OCI-LY1 (cell line): ENCODE data around the gene C1orf87.

Source experiments
- H2AFZ ChIP-seq: fragments of 200-600 bp; sonication (generic), shearing (Covaris generic); 2 replicates; pipeline ENCODE4 v1.6.0; 2014; ENCODE audit warnings: antibody characterized with exemption, mild to moderate bottlenecking, low read length
- H3F3A ChIP-seq: fragments of 200-600 bp; sonication (generic), shearing (Covaris generic); 2 replicates; pipeline ENCODE4 v1.6.0; 2014; ENCODE audit warnings: mild to moderate bottlenecking, antibody characterized with exemption, low read length, moderate library complexity; ENCODE audit not compliant: insufficient read depth
- H3K27ac ChIP-seq: fragments of 200-600 bp; sonication (generic); 2 replicates; pipeline ENCODE4 v1.5.1; 2014; ENCODE audit warnings: low read length, mixed run types, mild to moderate bottlenecking, low read depth; ENCODE audit not compliant: poor library complexity, severe bottlenecking
- H3K27me3 ChIP-seq: fragments of 200-600 bp; sonication (generic); 2 replicates; pipeline ENCODE4 v1.6.0; 2014; ENCODE audit warnings: antibody characterized with exemption, mild to moderate bottlenecking, low read length, moderate library complexity; ENCODE audit not compliant: insufficient read depth
- H3K36me3 ChIP-seq: fragments of 200-600 bp; sonication (generic); 2 replicates; pipeline ENCODE4 v1.6.1; 2014; ENCODE audit warnings: mild to moderate bottlenecking, antibody characterized with exemption, low read length, moderate library complexity, mixed read lengths; ENCODE audit not compliant: insufficient read depth
- H3K4me1 ChIP-seq: fragments of 200-600 bp; sonication (generic); 2 replicates; pipeline ENCODE4 v1.5.1; 2014; ENCODE audit warnings: mild to moderate bottlenecking, low read length, moderate library complexity; ENCODE audit not compliant: insufficient read depth, severe bottlenecking
- H3K4me2 ChIP-seq: fragments of 200-600 bp; sonication (generic), shearing (Covaris generic); 2 replicates; pipeline ENCODE4 v1.6.1; 2014; ENCODE audit warnings: low read length
- H3K4me3 ChIP-seq: fragments of 200-600 bp; sonication (generic); 2 replicates; pipeline ENCODE4 v1.5.1; 2014; ENCODE audit warnings: low read length, low read depth, mild to moderate bottlenecking, mixed read lengths; ENCODE audit not compliant: poor library complexity, severe bottlenecking
- H3K79me2 ChIP-seq: fragments of 200-600 bp; shearing (Covaris generic); 2 replicates; pipeline ENCODE4 v1.6.1; 2016; ENCODE audit warnings: mixed run types, low read length, mixed read lengths; ENCODE audit not compliant: insufficient read depth
- H3K9ac ChIP-seq: fragments of 200-600 bp; sonication (generic), shearing (Covaris generic); 2 replicates; pipeline ENCODE4 v1.6.1; 2014; ENCODE audit warnings: mild to moderate bottlenecking, low read length, mixed read lengths
- H3K9me2 ChIP-seq: fragments of 200-600 bp; sonication (generic), shearing (Covaris generic); 2 replicates; pipeline ENCODE4 v1.6.1; 2014; ENCODE audit warnings: low read depth, mild to moderate bottlenecking, low read length, mixed read lengths
- H3K9me3 ChIP-seq: fragments of 200-600 bp; shearing (Covaris generic); 2 replicates; pipeline ENCODE4 v1.6.1; 2014; ENCODE audit warnings: low read length, mixed read lengths
- H4K20me1 ChIP-seq: fragments of 200-600 bp; sonication (generic), shearing (Covaris generic); 2 replicates; pipeline ENCODE4 v1.6.0; 2016; ENCODE audit warnings: mild to moderate bottlenecking, low read length; ENCODE audit not compliant: insufficient read depth
- EZH2 ChIP-seq: fragments of 200-600 bp; sonication (generic), shearing (Covaris generic); IDR thresholded peaks from 2 replicates; pipeline ENCODE4 v1.8.0; 2017; ENCODE audit warnings: borderline replicate concordance, mixed run types, mild to moderate bottlenecking, antibody characterized with exemption, low read length, moderate library complexity, mixed read lengths
- TF ChIP-seq, protein P1 (sequence below): fragments of 200-600 bp; sonication (generic), shearing (Covaris generic); IDR thresholded peaks from 2 replicates; pipeline ENCODE4 v1.5.1; 2017; ENCODE audit warnings: mild to moderate bottlenecking, antibody characterized with exemption, low read length, moderate library complexity, mixed read lengths

Gene C1orf87

DNA sequence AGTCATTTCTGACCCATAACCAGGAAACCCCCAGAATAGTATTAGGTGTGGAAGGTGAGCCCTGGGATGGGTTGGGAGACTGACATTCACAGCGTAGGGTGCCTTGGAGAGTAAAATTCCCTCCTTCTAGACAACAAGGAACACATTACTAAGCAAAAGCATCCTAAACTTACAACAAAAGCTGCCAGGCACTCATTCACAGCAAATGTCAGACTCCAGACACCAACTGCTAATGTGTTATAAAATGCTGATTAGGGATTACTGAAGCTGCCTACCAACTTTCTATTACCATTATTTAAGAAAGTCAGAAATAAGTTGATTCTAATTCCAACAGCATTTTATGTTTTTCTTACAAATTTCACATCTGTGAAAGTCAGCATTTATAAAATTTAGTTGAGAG is 40.0 kb upstream of the C1orf87 start:
- no peaks in the 10 kb centered on the region for H3K4me1 ChIP-seq
- no peaks in the 10 kb centered on the region for H3F3A ChIP-seq
- no peak overlapping the region for H3K4me2 ChIP-seq
- no peak overlapping the region for H3K4me3 ChIP-seq
- no peak overlapping the region for H3K27ac ChIP-seq
- no peaks in the 10 kb centered on the region for H3K36me3 ChIP-seq
- no peaks in the 10 kb centered on the region for H3K79me2 ChIP-seq
- TF ChIP-seq EZH2: no peak
- TF ChIP-seq, protein P1, sequence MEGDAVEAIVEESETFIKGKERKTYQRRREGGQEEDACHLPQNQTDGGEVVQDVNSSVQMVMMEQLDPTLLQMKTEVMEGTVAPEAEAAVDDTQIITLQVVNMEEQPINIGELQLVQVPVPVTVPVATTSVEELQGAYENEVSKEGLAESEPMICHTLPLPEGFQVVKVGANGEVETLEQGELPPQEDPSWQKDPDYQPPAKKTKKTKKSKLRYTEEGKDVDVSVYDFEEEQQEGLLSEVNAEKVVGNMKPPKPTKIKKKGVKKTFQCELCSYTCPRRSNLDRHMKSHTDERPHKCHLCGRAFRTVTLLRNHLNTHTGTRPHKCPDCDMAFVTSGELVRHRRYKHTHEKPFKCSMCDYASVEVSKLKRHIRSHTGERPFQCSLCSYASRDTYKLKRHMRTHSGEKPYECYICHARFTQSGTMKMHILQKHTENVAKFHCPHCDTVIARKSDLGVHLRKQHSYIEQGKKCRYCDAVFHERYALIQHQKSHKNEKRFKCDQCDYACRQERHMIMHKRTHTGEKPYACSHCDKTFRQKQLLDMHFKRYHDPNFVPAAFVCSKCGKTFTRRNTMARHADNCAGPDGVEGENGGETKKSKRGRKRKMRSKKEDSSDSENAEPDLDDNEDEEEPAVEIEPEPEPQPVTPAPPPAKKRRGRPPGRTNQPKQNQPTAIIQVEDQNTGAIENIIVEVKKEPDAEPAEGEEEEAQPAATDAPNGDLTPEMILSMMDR: no peak
- no peaks in the 10 kb centered on the region for H3K27me3 ChIP-seq
- no peak overlapping the region for H3K9ac ChIP-seq
- no peaks in the 10 kb centered on the region for H3K9me3 ChIP-seq
- no peaks in the 10 kb centered on the region for H3K9me2 ChIP-seq
- H2AFZ ChIP-seq: no peak overlapping the region
- H4K20me1 ChIP-seq: no peaks in the 10 kb centered on the region

DNA sequence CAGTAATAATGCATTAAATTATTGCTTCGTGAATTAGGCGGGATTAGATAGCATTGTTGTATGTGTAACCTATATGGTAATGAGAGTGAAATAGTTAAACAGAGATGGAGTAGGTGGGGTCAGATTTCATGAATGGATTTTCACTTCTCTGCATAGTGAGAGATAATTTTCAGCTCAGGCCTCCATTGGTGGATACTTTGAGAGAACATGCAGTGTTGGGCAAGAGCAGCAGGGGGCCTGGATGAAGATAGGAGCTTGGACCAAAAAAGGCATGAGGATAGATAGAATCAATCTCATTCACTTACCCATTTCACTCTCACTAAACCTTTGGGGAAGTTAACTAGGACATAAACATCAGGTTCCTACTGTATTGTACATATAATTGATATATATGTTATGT is 39.5 kb upstream of the C1orf87 start:
- Histone ChIP-seq H3K4me2 (no peak overlapping the region), H3K27ac (no peak overlapping the region), H3K4me1 (no peaks in the 10 kb centered on the region), H3K9me3 (no peaks in the 10 kb centered on the region), H4K20me1 (no peaks in the 10 kb centered on the region), H3K27me3 (no peaks in the 10 kb centered on the region), H2AFZ (no peak overlapping the region), H3K36me3 (no peaks in the 10 kb centered on the region), H3F3A (no peaks in the 10 kb centered on the region), H3K9me2 (no peaks in the 10 kb centered on the region), H3K4me3 (no peak overlapping the region), H3K9ac (no peak overlapping the region), H3K79me2 (no peaks in the 10 kb centered on the region)
- no peak for TF ChIP-seq EZH2
- TF ChIP-seq, protein P1: no peak

DNA sequence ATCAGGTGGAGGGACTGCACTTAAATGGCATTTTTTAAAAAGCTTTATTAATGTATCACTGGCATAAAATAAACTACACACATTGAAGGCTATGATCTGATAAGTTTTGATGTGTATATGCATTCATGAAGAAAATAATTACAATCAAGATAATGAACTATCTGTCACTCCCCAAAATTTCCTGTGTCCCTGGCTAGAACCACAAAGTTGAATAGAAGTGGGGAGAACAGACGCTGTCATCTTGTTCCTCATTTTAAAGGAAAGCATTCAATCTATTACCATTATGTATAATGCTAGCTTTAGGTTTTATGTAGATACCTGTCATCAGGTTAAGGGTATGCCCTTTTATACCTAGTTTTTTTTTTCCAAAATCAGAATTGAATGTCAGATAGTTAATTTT is 38.1 kb upstream of the C1orf87 start:
- no peak overlapping the region for H3K27ac ChIP-seq
- TF ChIP-seq, protein P1: no peak
- no peak for TF ChIP-seq EZH2
- no peak overlapping the region for H3K4me3 ChIP-seq
- no peaks in the 10 kb centered on the region for H3K4me1 ChIP-seq
- no peak overlapping the region for H2AFZ ChIP-seq
- H3K4me2 ChIP-seq: no peak overlapping the region
- no peaks in the 10 kb centered on the region for H3K9me3 ChIP-seq
- H3K27me3 ChIP-seq: no peaks in the 10 kb centered on the region
- no peaks in the 10 kb centered on the region for H4K20me1 ChIP-seq
- H3K9ac ChIP-seq: no peak overlapping the region
- H3K79me2 ChIP-seq: no peaks in the 10 kb centered on the region
- no peaks in the 10 kb centered on the region for H3F3A ChIP-seq
- no peaks in the 10 kb centered on the region for H3K36me3 ChIP-seq
- H3K9me2 ChIP-seq: no peaks in the 10 kb centered on the region
